Ascending aorta (tissue), 2 donors: ENCODE measurements around the gene PGC. TPM values are rescaled to one million over a fixed set of nuclear protein-coding genes. Genes with fewer than 3 reads are reported as not detected.
A peak's percentile ranks its signal among the peaks of the same experiment; 100 is the strongest.

Experiments used
- DNase-seq, 2 donors: peaks; one replicate each; pipeline ENCODE4 v3.0.0-alpha.2; 2019; ENCODE audit warnings: low spot score in 2 of 2
- H3K27ac ChIP-seq, 2 donors: fragments of 200-600 bp; sonication (generic); one replicate each; pipeline ENCODE4 v1.5.1; 2016 to 2017; ENCODE audit warnings: mild to moderate bottlenecking in 1 of 2
- H3K27me3 ChIP-seq: fragments of 200-600 bp; sonication (generic); one replicate; pipeline ENCODE4 v1.5.1; 2017
- H3K36me3 ChIP-seq, 2 donors: fragments of 200-600 bp; sonication (generic); one replicate each; pipeline ENCODE4 v1.5.1; 2016
- H3K4me1 ChIP-seq, 2 donors: fragments of 200-600 bp; sonication (generic); one replicate each; pipeline ENCODE4 v1.5.1; 2016 to 2017; ENCODE audit warnings: mild to moderate bottlenecking in 1 of 2
- H3K4me3 ChIP-seq, 2 donors: fragments of 200-600 bp; sonication (generic); one replicate each; pipeline ENCODE4 v1.5.1; 2016 to 2017; ENCODE audit warnings: mild to moderate bottlenecking in 1 of 2
- H3K9me3 ChIP-seq, 2 donors: fragments of 200-600 bp; sonication (generic); one replicate each; pipeline ENCODE4 v1.5.1; 2016
- intact Hi-C: fragments of 100-400 bp; cut with DNase I; formaldehyde crosslinking; loops from one replicate; pipeline ENCODE4 v1.15.1; 2023
- total RNA-seq: library from RNA; depleted of rRNA; stranded (reverse); fragments of >200 nt; gene quantifications from one replicate; pipeline ENCODE4 v1.1.0, GENCODE V29; 2016
- TF ChIP-seq, protein P1 (sequence below), 3 experiments: fragments of 200-600 bp in 2 of 3; fragments of 450-650 bp in 1 of 3; sonication (generic) in 2 of 3; IDR thresholded peaks; one replicate each; pipeline ENCODE4 v1.5.1; 2016 to 2019; ENCODE audit warnings: antibody characterized with exemption in 3 of 3, mild to moderate bottlenecking in 1 of 3, moderate library complexity in 1 of 3

Gene PGC
- total RNA-seq, 1 donor from 2014 or later: 0.53 TPM

DNA sequence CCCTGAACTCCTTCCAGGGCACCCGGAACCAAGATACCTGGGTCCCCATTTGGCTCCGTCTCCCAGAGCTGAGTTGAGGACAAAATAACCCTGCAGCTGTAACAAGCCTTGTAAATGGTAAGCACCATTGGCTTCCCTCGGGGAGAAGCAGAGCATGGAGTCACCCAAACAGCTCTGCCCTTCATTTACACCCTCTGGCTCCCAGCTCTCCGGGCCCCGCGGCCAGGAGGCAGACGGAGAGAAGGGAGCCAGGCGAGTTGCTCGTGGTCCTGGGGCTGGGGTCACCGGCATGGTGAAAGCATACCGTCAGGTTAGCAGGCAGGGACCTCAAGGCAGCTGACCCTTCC is 13.9 kb downstream of the PGC start:
- DNase-seq: no peak
- H3K36me3 ChIP-seq: no peaks in the 10 kb centered on the region
- H3K27me3 ChIP-seq: no peaks in the 10 kb centered on the region
- H3K27ac ChIP-seq: peak overlapping the region; percentile 90 to 99
- H3K9me3 ChIP-seq: no peaks in the 10 kb centered on the region
- intact Hi-C loops: loop anchor here (1.0 to 10.0 kb wide), 2 partner anchors 20 to 659 kb away; partner anchors contain the start of genes NFYA and OARD1
- peaks cover 0 to 30% of the 10 kb centered on the region in 2 donors for H3K4me1 ChIP-seq
- TF ChIP-seq, protein P1, sequence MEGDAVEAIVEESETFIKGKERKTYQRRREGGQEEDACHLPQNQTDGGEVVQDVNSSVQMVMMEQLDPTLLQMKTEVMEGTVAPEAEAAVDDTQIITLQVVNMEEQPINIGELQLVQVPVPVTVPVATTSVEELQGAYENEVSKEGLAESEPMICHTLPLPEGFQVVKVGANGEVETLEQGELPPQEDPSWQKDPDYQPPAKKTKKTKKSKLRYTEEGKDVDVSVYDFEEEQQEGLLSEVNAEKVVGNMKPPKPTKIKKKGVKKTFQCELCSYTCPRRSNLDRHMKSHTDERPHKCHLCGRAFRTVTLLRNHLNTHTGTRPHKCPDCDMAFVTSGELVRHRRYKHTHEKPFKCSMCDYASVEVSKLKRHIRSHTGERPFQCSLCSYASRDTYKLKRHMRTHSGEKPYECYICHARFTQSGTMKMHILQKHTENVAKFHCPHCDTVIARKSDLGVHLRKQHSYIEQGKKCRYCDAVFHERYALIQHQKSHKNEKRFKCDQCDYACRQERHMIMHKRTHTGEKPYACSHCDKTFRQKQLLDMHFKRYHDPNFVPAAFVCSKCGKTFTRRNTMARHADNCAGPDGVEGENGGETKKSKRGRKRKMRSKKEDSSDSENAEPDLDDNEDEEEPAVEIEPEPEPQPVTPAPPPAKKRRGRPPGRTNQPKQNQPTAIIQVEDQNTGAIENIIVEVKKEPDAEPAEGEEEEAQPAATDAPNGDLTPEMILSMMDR (IDR thresholded peaks at IDR 0.05): no peak
- H3K4me3 ChIP-seq: peak overlapping the region; percentile 92 to 93

DNA sequence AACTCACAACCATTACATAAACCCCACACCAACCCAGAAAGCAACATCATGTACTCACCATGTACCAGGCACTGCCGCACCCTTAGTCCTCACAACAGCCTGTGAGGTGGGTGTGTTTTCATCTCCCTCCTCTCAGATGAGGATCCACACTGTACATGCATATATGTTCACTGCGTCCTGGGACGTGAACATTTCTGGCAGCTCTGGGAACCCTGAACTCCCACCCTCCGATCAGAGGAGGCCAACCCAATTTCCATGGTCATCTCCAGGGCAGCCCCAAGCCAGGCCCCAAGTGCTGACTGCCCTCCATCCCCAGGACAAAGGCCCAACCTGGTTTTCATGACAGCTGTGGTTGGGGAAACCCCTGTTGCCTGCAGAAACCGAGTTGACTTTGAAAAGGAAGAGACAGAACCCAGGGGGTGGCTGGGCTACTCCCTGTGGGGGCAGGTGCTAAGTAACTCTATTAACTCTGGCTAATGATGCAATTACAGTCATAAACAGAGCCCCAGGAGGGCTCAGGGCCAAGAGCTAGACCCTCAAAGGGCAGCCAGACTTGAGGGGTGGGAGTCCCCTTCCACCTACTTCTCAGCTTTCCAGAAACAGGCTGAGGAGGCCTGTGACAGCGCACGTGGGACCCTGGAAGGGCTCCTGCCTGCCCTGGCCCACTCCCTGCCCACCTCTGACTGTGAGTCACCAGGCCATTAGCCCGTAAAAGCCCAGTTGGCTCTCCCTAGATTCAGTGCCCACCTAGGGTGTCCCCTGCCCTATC is 14.4 kb downstream of the PGC start:
- TF ChIP-seq, protein P1 (IDR thresholded peaks at IDR 0.05): no peak
- intact Hi-C loops: loop anchor here (1.0 to 10.0 kb wide), 2 partner anchors 19 to 658 kb away; partner anchors contain the start of genes NFYA and OARD1
- H3K4me3 ChIP-seq: peak overlapping the region in 1 of 2 donors; percentile 92
- no peaks in the 10 kb centered on the region for H3K9me3 ChIP-seq
- H3K36me3 ChIP-seq: no peaks in the 10 kb centered on the region
- peaks cover 0 to 30% of the 10 kb centered on the region in 2 donors for H3K4me1 ChIP-seq
- H3K27ac ChIP-seq: peak overlapping the region; percentile 90 to 99
- H3K27me3 ChIP-seq: no peaks in the 10 kb centered on the region
- no peak for DNase-seq

DNA sequence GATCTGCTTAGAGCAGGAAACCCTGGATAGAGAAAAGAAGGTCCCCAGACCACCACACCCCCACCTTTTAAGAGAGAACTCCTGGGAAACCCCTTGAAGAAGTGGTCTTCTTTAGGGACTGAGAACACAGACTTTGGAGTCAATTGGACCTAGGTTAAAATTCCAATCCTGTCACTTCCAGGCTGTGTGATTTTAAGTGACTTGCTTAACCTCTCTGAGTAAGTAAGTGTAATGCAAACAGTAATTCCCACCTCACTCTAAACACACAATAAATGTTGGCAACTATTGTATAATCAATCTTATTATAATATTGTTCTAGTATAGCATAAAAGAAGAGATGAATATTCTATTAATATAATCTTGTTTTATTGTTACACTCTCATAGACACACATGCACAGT is 15.0 kb downstream of the PGC start:
- Histone ChIP-seq H3K4me1 (peaks cover 0 to 30% of the 10 kb centered on the region in 2 donors), H3K36me3 (no peaks in the 10 kb centered on the region), H3K9me3 (no peaks in the 10 kb centered on the region), H3K4me3 (no peak overlapping the region), H3K27ac (no peak overlapping the region), H3K27me3 (no peaks in the 10 kb centered on the region)
- intact Hi-C loops: loop anchor here (10.0 kb wide), 1 partner anchor 657 kb away; the partner anchor contains the start of genes NFYA and OARD1
- TF ChIP-seq, protein P1 (IDR thresholded peaks at IDR 0.05): no peak
- DNase-seq: no peak

DNA sequence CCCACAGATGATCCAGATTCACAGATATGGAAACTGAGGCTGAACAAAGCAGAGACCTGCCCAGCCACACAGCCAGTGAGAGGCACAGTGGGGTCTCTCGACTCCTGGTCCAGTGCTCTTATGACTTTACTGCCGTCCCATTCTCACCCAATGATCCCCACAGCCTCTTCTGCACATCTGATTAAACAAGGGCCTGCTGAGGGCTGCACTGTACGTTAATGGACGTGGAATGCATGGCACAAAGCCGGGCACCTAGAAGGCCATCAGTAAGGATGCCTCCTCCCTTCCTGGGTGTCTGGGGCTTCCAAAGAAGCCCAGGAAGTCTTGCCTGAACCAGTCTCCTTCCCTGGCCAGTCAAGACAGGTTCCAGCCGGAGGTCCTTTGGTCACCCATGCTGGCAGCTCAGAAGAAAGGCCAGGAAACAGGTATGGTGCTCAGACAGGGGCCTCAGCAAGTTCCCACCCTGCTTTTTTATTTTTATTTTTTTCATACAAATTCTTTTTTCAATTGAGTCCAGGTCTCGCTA is 15.6 kb downstream of the PGC start:
- no peak overlapping the region for H3K4me3 ChIP-seq
- TF ChIP-seq, protein P1 (IDR thresholded peaks at IDR 0.05): no peak
- no peaks in the 10 kb centered on the region for H3K27me3 ChIP-seq
- H3K9me3 ChIP-seq: no peaks in the 10 kb centered on the region
- H3K27ac ChIP-seq: no peak overlapping the region
- no peak for DNase-seq
- peaks cover 0 to 30% of the 10 kb centered on the region in 2 donors for H3K4me1 ChIP-seq
- no peaks in the 10 kb centered on the region for H3K36me3 ChIP-seq
- intact Hi-C loops: loop anchor here (10.0 kb wide), 1 partner anchor 657 kb away; the partner anchor contains the start of genes NFYA and OARD1

DNA sequence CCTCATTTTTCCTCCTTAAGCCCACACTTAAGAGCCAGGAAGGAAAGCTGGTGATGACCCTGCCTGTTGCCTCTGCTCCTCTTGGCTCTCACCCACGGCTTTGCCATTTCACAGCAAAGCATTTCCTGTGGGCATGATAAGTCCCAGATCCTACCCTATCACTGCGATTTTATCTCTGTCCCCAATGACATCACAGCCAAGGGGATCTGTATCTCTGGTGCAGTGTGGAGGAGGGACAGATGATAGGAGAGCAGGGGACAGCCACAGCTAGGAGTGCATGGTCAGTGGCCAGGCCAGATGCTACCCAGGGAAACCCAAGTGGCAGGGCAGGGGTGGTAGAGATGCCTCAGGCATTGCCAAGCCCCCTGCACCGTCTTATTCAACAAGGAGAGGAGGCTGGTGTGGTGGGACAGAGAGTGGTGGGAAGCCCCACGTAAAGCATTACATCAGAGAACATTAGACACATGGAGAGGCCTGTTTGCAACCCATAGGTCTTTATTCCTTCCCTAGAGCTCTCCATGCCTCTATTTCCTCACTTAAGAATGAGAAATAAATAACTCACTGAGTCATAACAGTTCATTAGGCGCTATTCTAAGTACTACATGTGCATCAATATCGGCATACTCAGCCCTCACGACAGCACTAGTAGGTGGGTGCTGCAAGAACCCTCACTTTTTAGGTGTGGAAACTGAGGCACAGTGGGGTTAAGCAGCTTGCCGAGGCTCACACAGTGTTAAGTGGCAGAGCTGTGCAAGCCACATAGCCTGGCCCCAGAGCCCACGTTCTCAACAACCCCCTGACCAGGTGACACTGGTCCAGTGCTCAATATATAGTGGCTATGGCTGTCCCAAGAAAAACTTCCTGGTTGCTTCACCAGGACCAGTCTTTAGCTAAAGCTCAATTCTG is 16.4 kb downstream of the PGC start:
- Histone ChIP-seq H3K4me1 (peaks cover 0 to 26% of the 10 kb centered on the region in 2 donors), H3K27me3 (no peaks in the 10 kb centered on the region), H3K4me3 (no peak overlapping the region), H3K36me3 (no peaks in the 10 kb centered on the region), H3K9me3 (no peaks in the 10 kb centered on the region), H3K27ac (no peak overlapping the region)
- TF ChIP-seq, protein P1 (IDR thresholded peaks at IDR 0.05): no peak
- intact Hi-C loops: loop anchor here (10.0 kb wide), 1 partner anchor 656 kb away; the partner anchor contains the start of genes NFYA and OARD1
- no peak for DNase-seq
